OCI-LY7 (cell line): ENCODE results near the gene KCNQ5. TPM values are rescaled to one million over a fixed set of nuclear protein-coding genes. Genes with fewer than 3 reads are reported as not detected.

Experiments used
- BruUV-seq: library from RNA; stranded (reverse); fragments of 400-500 nt; replicated peaks from 2 replicates; lab custom pipeline; 2021; lab: Mats Ljungman, UMichigan
- CTCF ChIA-PET: fragments of 300-600 bp; sonication (Branson Sonifier 250); formaldehyde crosslinking; loops from one replicate; lab custom pipeline; 2022; ENCODE audit warnings: antibody characterized with exemption; ENCODE audit not compliant: unreplicated experiment; lab: Charles Lee
- POLR2A ChIA-PET: fragments of 300-600 bp; sonication (Branson Sonifier 250); formaldehyde crosslinking; loops from one replicate; lab custom pipeline; 2022; ENCODE audit warnings: antibody characterized with exemption; lab: Charles Lee
- DNase-seq: peaks from one replicate; pipeline ENCODE4 v3.0.0-alpha.2; 2015; ENCODE audit warnings: low spot score
- H2AFZ ChIP-seq: fragments of 200-600 bp; sonication (generic), shearing (Covaris generic); 2 replicates; pipeline ENCODE4 v1.6.1; 2014; ENCODE audit warnings: mild to moderate bottlenecking, antibody characterized with exemption, low read length, moderate library complexity
- H3K27ac ChIP-seq: fragments of 200-600 bp; sonication (generic); 2 replicates; pipeline ENCODE4 v1.5.1; 2014; ENCODE audit warnings: mixed run types, low read depth, mild to moderate bottlenecking, moderate library complexity, low read length, inconsistent platforms; ENCODE audit not compliant: poor library complexity, severe bottlenecking
- H3K36me3 ChIP-seq: fragments of 200-600 bp; sonication (generic); 2 replicates; pipeline ENCODE4 v1.6.1; 2014; ENCODE audit warnings: mild to moderate bottlenecking, antibody characterized with exemption, low read length, moderate library complexity, mixed read lengths; ENCODE audit not compliant: insufficient read depth
- H3K4me1 ChIP-seq: fragments of 200-600 bp; sonication (generic); 2 replicates; pipeline ENCODE4 v1.5.1; 2014; ENCODE audit warnings: mild to moderate bottlenecking, low read length; ENCODE audit not compliant: insufficient read depth, poor library complexity, severe bottlenecking
- H3K4me2 ChIP-seq: fragments of 200-600 bp; sonication (generic); 2 replicates; pipeline ENCODE4 v1.6.1; 2014; ENCODE audit warnings: mild to moderate bottlenecking, low read length
- H3K4me3 ChIP-seq: fragments of 200-600 bp; sonication (generic); 2 replicates; pipeline ENCODE4 v1.5.1; 2014; ENCODE audit warnings: mild to moderate bottlenecking, low read depth, low read length; ENCODE audit not compliant: poor library complexity, severe bottlenecking
- H3K79me2 ChIP-seq: fragments of 200-600 bp; sonication (generic); 2 replicates; pipeline ENCODE4 v1.6.1; 2016; ENCODE audit warnings: low read depth, mild to moderate bottlenecking, low read length, moderate library complexity, mixed read lengths; ENCODE audit not compliant: insufficient read depth
- H3K9me2 ChIP-seq: fragments of 200-600 bp; sonication (generic); 2 replicates; pipeline ENCODE4 v1.6.1; 2016; ENCODE audit warnings: mild to moderate bottlenecking, low read length, mixed read lengths; ENCODE audit not compliant: insufficient read depth
- H3K9me3 ChIP-seq: fragments of 200-600 bp; sonication (generic); 2 replicates; pipeline ENCODE4 v1.6.1; 2014; ENCODE audit warnings: mild to moderate bottlenecking, mixed run types, low read length, mixed read lengths
- H4K20me1 ChIP-seq: fragments of 200-600 bp; sonication (generic); 2 replicates; pipeline ENCODE4 v1.6.1; 2014; ENCODE audit warnings: mild to moderate bottlenecking, antibody characterized with exemption, low read length, moderate library complexity, mixed read lengths; ENCODE audit not compliant: insufficient read depth
- CTCF ChIP-seq: fragments of 200-600 bp; sonication (generic); conservative IDR thresholded peaks from 2 replicates; pipeline ENCODE4 v1.5.1; 2014; ENCODE audit warnings: mild to moderate bottlenecking, antibody characterized with exemption, low read length, moderate library complexity, mixed read lengths
- EZH2phosphoT487 ChIP-seq: fragments of 200-600 bp; sonication (generic); IDR thresholded peaks from 2 replicates; pipeline ENCODE4 v1.6.1; 2018; ENCODE audit warnings: low read depth, borderline replicate concordance, mild to moderate bottlenecking, mixed run types, antibody characterized with exemption, low read length, moderate library complexity, mixed read lengths
- intact Hi-C: fragments of 100-400 bp; cut with micrococcal nuclease; formaldehyde crosslinking; loops from one replicate; pipeline ENCODE4 v1.10.0; 2022; ENCODE audit not compliant: unreplicated experiment
- total RNA-seq, 2 experiments: library from RNA; depleted of rRNA in 1 of 2; stranded (reverse); fragments of >200 nt in 1 of 2; shearing (Covaris generic) in 1 of 2; gene quantifications; 2 replicates each; pipeline ENCODE4 v1.2.3, GENCODE V29; 2014 to 2022

The KCNQ5 gene
- total RNA-seq, 2 experiments from 2014 or later, result 26.1 to 29.7 TPM

GRCh38 chr6:73123632-73124329 lies 501.9 kb downstream of the KCNQ5 start:
- no peak overlapping the region for H3K27ac ChIP-seq
- no peaks in the 10 kb centered on the region for H4K20me1 ChIP-seq
- no peaks in the 10 kb centered on the region for H3K4me1 ChIP-seq
- no peak for DNase-seq
- H3K79me2 ChIP-seq, result no peaks in the 10 kb centered on the region
- ChIA-PET POLR2A (interaction anchor here (1.1 kb wide), 1 partner anchor 14 kb away, joined by 3 read pairs; no protein-coding TSS in a partner anchor), CTCF (no interaction called here)
- intact Hi-C loops, result no loop called here
- no peak overlapping the region for H3K4me3 ChIP-seq
- no peaks in the 10 kb centered on the region for H3K9me3 ChIP-seq
- peaks cover 19% of the 10 kb centered on the region for H3K36me3 ChIP-seq
- no peak for TF ChIP-seq EZH2phosphoT487
- TF ChIP-seq CTCF, result no peak
- no peak overlapping the region for H3K4me2 ChIP-seq
- H2AFZ ChIP-seq, result no peak overlapping the region
- no peaks in the 10 kb centered on the region for H3K9me2 ChIP-seq
- BruUV-seq, result no TSS peak

GRCh38 chr6:73129653-73130443 lies 508.0 kb downstream of the KCNQ5 start:
- no TSS peak for BruUV-seq
- Histone ChIP-seq H3K36me3 (peaks cover 15% of the 10 kb centered on the region), H3K9me3 (no peaks in the 10 kb centered on the region), H3K79me2 (no peaks in the 10 kb centered on the region), H4K20me1 (no peaks in the 10 kb centered on the region), H2AFZ (no peak overlapping the region), H3K9me2 (no peaks in the 10 kb centered on the region), H3K4me1 (no peaks in the 10 kb centered on the region), H3K4me3 (no peak overlapping the region), H3K4me2 (no peak overlapping the region), H3K27ac (no peak overlapping the region)
- DNase-seq, result peak; percentile 44
- intact Hi-C loops, result loop anchor here (1.0 to 2.0 kb wide), 3 partner anchors 197 to 717 kb away; no protein-coding TSS in a partner anchor
- TF ChIP-seq EZH2phosphoT487 (no peak), CTCF (peak; percentile 92)
- ChIA-PET CTCF (no interaction called here), POLR2A (interaction anchor here (0.9 to 1.5 kb wide), 2 partner anchors 11 to 513 kb away, joined by 3 to 9 read pairs; no protein-coding TSS in a partner anchor)
